Testis (tissue), 3 donors: ENCODE results near the gene IGHMBP2. TPM values are rescaled to one million over a fixed set of nuclear protein-coding genes. Genes with fewer than 3 reads are reported as not detected.
A peak's percentile ranks its signal among the peaks of the same experiment; 100 is the strongest.

ENCODE experiments used
- DNase-seq: peaks from one replicate; pipeline ENCODE4 v3.0.0-alpha.2; 2019
- H3K27ac ChIP-seq, 2 donors: fragments of 200-600 bp; sonication (generic); one replicate each; pipeline ENCODE4 v1.5.1; 2019
- H3K27me3 ChIP-seq: fragments of 200-600 bp; sonication (generic); one replicate; pipeline ENCODE4 v1.5.1; 2019
- H3K36me3 ChIP-seq: fragments of 200-600 bp; sonication (generic); one replicate; pipeline ENCODE4 v1.5.1; 2017; ENCODE audit warnings: low read depth; ENCODE audit errors: missing control alignments
- H3K4me1 ChIP-seq: fragments of 200-600 bp; sonication (generic); one replicate; pipeline ENCODE4 v1.5.1; 2019
- H3K4me3 ChIP-seq, 2 donors: fragments of 200-600 bp; sonication (generic); one replicate each; pipeline ENCODE4 v1.5.1; 2017 to 2019
- H3K9me3 ChIP-seq: fragments of 200-600 bp; sonication (generic); one replicate; pipeline ENCODE4 v1.5.1; 2017
- CTCF ChIP-seq, 3 experiments: fragments of 450-650 bp in 2 of 3; fragments of 200-600 bp in 1 of 3; sonication (generic) in 1 of 3; IDR thresholded peaks; one replicate each; pipeline ENCODE4 v1.5.1; 2016 to 2019; ENCODE audit warnings: antibody characterized with exemption in 3 of 3, mild to moderate bottlenecking in 2 of 3, moderate library complexity in 1 of 3
- POLR2A ChIP-seq: fragments of 450-650 bp; IDR thresholded peaks from one replicate; pipeline ENCODE4 v1.6.1; 2017; ENCODE audit warnings: antibody characterized with exemption, mild to moderate bottlenecking, moderate library complexity
- WGBS, 2 donors: methylation state at CpG; one replicate each; pipeline ENCODE4 v1.1.5; 2018; 5-methylcytosine and 5-hydroxymethylcytosine counted together
- intact Hi-C: fragments of 100-400 bp; cut with DNase I; formaldehyde crosslinking; loops from one replicate; pipeline ENCODE4 v1.15.1; 2023; ENCODE audit warnings: low total_unique reads
- polyA plus RNA-seq: library from polyadenylated mRNA; stranded (reverse); fragments of 350-450 nt; fragmentation: Illumina TruSeq; extraction: RNeasy Lipid Tissue Mini Kit (QIAGEN cat#74804); gene quantifications from one replicate; pipeline ENCODE4 v1.2.3, GENCODE V29; 2014; ENCODE audit warnings: low read depth, low replicate concordance; ENCODE audit not compliant: insufficient read depth
- total RNA-seq, 2 donors: library from RNA; depleted of rRNA; stranded (reverse); fragments of >200 nt; gene quantifications; one replicate each; pipeline ENCODE4 v1.2.3, GENCODE V29; 2016

Gene IGHMBP2
- total and polyA plus RNA-seq, 3 donors from 2014 or later = 42.6 to 68.9 (median 47.1) TPM

- TF ChIP-seq CTCF (IDR thresholded peaks at IDR 0.05) = no peak
- TF ChIP-seq POLR2A = no peak
- WGBS, 2 donors = 57 to 65% methylated on average over 16 to 17 of the region's 17 CpGs
Measured at GRCh38 chr11:68890490-68891231, 13.0 kb upstream of the IGHMBP2 start.

DNA sequence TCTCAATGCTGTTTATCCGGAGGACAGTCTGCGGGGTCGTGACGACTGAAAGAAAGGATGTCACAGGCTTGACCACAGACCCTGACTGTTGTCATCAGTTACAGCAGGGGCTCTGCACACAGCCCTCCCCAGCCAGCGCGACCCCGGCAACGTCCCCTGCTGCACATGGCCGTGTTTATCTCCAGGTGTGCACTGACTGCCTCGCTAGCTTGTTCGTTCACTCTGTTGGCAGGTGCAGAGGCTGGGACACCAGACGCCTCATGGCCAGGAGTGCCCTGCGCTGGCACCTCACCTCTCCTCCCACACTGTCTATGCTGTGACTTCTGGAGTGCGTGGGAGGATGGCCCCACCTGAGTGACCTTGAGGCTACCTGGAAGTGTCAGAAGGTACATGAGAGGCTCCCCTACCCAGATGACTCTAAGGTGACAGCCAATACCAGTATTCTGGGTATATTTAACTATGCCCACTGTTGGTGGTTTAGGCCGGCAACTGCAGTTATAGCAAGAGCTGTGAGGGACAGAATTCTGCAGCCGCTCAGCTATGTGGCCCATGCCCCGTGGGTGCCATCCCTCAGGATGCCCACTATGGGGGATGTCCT is 12.2 kb upstream of the IGHMBP2 start:
- H3K36me3 ChIP-seq = no peaks in the 10 kb centered on the region
- 66 to 73% methylated on average over 6 to 17 of the region's 17 CpGs for WGBS, 2 donors
- no peaks in the 10 kb centered on the region for H3K27me3 ChIP-seq
- H3K9me3 ChIP-seq = no peaks in the 10 kb centered on the region
- TF ChIP-seq POLR2A (no peak), CTCF (IDR thresholded peaks at IDR 0.05) (no peak)
- intact Hi-C loops = no loop called here
- DNase-seq = no peak
- no peak overlapping the region for H3K4me3 ChIP-seq
- peaks cover 13% of the 10 kb centered on the region for H3K4me1 ChIP-seq
- peak overlapping the region; percentile 45 to 65 for H3K27ac ChIP-seq

More at GRCh38 chr11:68890490-68891231, 13.0 kb upstream of the IGHMBP2 start:
- no peaks in the 10 kb centered on the region for H3K27me3 ChIP-seq
- peak; percentile 61 for DNase-seq
- no peaks in the 10 kb centered on the region for H3K9me3 ChIP-seq
- H3K36me3 ChIP-seq = no peaks in the 10 kb centered on the region
- no peak overlapping the region for H3K4me3 ChIP-seq
- peaks cover 13% of the 10 kb centered on the region for H3K4me1 ChIP-seq
- peak overlapping the region; percentile 45 to 65 for H3K27ac ChIP-seq
- intact Hi-C loops = no loop called here

DNA sequence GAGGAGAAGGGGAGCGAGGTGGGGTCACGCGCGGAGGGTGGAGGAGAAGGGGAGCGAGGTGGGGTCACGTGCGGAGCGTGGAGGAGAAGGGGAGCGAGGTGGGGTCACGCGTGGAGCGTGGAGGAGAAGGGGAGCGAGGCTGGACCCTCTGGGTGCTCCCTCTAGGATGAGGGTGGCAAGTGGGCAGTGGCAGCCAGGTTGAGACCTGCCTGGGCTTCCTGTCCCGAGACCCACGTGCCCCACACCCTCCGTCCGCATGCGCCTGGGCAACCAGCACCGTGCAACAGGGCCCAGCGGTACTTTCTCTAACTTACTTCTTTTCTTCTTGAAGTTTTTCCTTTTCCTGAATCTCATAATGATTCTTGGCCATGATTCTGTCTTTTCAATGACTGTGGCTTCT is 11.1 kb upstream of the IGHMBP2 start:
- H3K9me3 ChIP-seq = no peaks in the 10 kb centered on the region
- no peak for DNase-seq
- no peak overlapping the region for H3K4me3 ChIP-seq
- WGBS, 2 donors = 94 to 98% methylated on average over 20 of the region's 20 CpGs
- no peak overlapping the region for H3K27ac ChIP-seq
- TF ChIP-seq POLR2A = no peak
- no peak for TF ChIP-seq CTCF (IDR thresholded peaks at IDR 0.05)
- peaks cover 13% of the 10 kb centered on the region for H3K4me1 ChIP-seq
- intact Hi-C loops = no loop called here
- no peaks in the 10 kb centered on the region for H3K27me3 ChIP-seq
- no peaks in the 10 kb centered on the region for H3K36me3 ChIP-seq

DNA sequence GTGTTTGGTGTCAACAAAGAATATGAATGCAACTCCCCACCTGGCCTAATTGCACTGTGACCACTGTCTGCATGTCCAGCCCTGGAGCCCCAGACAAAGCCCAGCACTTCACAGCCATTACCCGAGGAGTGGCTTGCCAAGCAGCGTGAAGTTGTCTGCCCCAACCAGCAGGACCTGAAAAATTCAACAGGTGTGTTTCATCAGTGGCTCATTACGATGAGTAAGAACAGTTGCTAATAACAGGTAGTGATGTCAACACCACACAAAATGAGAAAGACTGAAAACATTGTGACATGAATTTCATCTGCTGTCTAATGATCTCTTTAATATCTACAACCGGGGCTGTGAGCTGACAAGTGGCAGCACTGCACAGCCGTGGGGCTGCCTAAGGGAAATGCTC is 10.4 kb upstream of the IGHMBP2 start:
- no peak for TF ChIP-seq POLR2A
- no peak for TF ChIP-seq CTCF (IDR thresholded peaks at IDR 0.05)
- H3K4me1 ChIP-seq = peaks cover 13% of the 10 kb centered on the region
- no peak overlapping the region for H3K4me3 ChIP-seq
- H3K9me3 ChIP-seq = no peaks in the 10 kb centered on the region
- intact Hi-C loops = no loop called here
- no peak overlapping the region for H3K27ac ChIP-seq
- WGBS, 2 donors = 89 to 92% methylated on average over 5 of the region's 5 CpGs
- H3K27me3 ChIP-seq = no peaks in the 10 kb centered on the region
- DNase-seq = no peak
- no peaks in the 10 kb centered on the region for H3K36me3 ChIP-seq
